Stimulated activated naive CD8-positive, alpha-beta T cell treated with anti-CD3 and anti-CD28 coated beads, Interleukin-15, amount 100 ng/mL, for 72 hours (primary cell): Measurements from ENCODE around the gene DOCK10.

Experiments
- ATAC-seq: fragments of 150-1000 bp; cut with Tn5 transposase; 2 replicates; pipeline ENCODE4 v1.10.0; 2021; ENCODE audit warnings: mild to moderate bottlenecking, moderate library complexity
- DNase-seq, 2 donors: peaks; one replicate each; pipeline ENCODE4 v3.0.0; 2021 to 2022
- H3K27ac Mint-ChIP-seq, 2 donors: one replicate each; pipeline ENCODE4 v1.8.0; 2022; ENCODE audit warnings: mild to moderate bottlenecking in 2 of 2, mixed read lengths in 2 of 2, moderate library complexity in 2 of 2
- H3K27me3 Mint-ChIP-seq: one replicate; pipeline ENCODE4 v1.8.0; 2022; ENCODE audit warnings: mixed read lengths
- H3K4me1 Mint-ChIP-seq: one replicate; pipeline ENCODE4 v1.8.0; 2022; ENCODE audit warnings: mild to moderate bottlenecking, mixed read lengths
- H3K4me3 Mint-ChIP-seq, 2 donors: one replicate each; pipeline ENCODE4 v1.8.0; 2022; ENCODE audit warnings: mild to moderate bottlenecking in 2 of 2, mixed read lengths in 2 of 2, moderate library complexity in 1 of 2
- H3K9me3 Mint-ChIP-seq, 2 donors: one replicate each; pipeline ENCODE4 v1.8.0; 2022; ENCODE audit warnings: mixed read lengths in 2 of 2

Gene DOCK10

DNA sequence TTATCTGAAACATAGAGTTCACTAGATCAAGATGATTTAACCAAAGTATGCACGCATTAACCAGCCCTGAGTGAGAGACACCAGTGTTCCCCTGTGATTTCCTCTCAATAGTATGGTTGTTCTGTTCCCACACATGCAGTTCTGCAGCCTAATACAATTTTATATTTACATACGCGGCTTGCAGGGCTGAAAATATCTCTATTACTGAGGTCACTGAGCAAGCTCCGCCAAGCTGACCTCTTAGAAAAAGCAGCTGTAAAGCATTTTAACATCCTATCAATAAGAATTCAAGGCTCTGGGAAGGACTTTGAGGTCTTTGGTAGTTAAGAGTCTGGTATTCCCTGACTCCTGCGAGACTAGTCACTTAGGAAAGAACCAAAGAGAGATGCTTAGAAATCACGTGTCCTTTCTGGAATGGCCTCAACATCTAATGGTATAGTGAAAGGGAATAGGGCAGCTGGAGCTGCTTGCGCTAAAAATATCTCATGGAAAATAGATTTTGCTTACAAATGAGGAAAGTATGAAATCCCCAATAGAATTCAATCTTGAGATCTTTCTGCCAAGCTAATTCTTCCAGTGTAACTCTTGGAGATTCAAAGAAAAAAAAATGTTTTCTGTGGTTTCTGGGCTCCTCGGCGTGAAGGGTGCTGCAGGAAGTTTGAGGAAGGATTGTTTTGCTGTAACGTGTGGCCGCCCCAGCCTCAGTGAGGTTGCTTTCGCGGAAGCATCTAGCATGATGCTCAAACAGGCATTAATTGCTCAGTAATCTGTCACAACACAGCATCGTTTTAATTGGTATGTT is 59.2 kb downstream of the DOCK10 start:
- ATAC-seq (peak; percentile 48), DNase-seq (no peak)
- Mint-ChIP-seq H3K27me3 (no peaks in the 10 kb centered on the region), H3K4me3 (peak overlapping the region; percentile 76 to 78), H3K4me1 (peaks cover 81% of the 10 kb centered on the region), H3K27ac (peak overlapping the region; percentile 71 to 94), H3K9me3 (no peaks in the 10 kb centered on the region)

DNA sequence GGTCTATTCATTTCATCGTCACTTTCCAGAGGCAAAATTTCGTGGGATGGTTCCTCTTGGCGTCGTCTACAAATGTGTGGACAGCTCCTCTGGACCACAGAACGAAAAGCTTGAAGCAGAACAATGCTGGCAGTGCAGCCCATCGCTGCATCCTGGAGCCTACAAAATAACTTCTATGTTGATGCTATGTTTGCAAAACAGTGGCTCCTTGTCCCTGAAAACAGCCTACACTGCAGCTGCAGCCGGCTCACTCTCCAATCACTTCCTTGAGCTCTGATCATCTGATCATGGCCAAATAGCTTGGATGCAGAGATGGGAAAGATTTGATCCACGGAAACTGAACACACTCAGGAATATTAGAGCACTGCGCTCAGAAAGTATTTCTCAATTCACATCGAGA is 60.0 kb downstream of the DOCK10 start:
- peak overlapping the region in 1 of 2 donors; percentile 25 for H3K27ac Mint-ChIP-seq
- peaks cover 81% of the 10 kb centered on the region for H3K4me1 Mint-ChIP-seq
- no peaks in the 10 kb centered on the region for H3K27me3 Mint-ChIP-seq
- ATAC-seq (no peak), DNase-seq (no peak)
- H3K9me3 Mint-ChIP-seq: no peaks in the 10 kb centered on the region
- H3K4me3 Mint-ChIP-seq: peak overlapping the region in 1 of 2 donors; percentile 13

DNA sequence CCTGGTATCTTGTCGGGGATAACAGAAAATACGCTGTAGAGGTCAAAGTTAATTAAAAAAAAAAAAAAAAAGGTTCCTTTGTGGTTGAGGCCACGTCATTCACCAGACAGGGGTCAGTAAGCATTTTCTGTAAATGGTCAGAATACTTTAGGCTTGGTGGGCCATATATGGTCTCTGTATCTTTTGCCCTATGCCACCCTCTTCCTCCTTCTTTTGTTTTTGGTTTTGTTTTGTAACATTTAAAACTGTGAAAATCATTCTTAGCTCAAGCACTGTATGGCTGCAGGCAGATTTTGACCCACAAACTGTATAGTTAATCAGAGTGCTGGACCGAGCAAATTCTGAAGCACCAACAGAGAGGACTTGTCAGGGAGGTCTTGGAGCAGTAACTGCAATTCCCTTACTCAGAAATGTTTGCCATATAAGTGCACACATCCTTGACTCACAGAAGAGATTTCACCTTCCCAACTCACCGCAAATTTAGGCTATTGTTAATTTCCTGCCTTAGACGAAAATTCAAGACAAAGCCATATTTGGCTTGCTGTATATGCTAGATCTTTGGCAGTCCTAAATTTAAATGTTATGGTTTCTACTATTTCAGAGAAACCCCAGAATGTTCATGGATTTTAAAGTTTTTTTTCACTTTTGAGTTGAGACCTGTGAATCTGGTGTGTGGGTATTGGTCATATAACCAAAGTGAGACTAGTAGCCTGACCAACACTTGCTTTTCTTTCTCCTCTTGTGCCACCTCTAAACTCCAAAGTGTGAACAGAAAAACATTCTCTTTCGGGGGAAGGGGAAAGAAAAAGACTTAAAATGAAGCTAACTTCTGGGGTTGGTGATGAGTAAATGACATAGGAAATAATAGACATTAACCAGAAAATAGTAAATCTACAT is 65.4 kb downstream of the DOCK10 start:
- Mint-ChIP-seq H3K27ac (peak overlapping the region in 1 of 2 donors; percentile 49), H3K9me3 (no peaks in the 10 kb centered on the region), H3K4me3 (peak overlapping the region; percentile 29 to 63), H3K27me3 (no peaks in the 10 kb centered on the region), H3K4me1 (peaks cover 79% of the 10 kb centered on the region)
- peak; percentile 85 for ATAC-seq
- DNase-seq: no peak

DNA sequence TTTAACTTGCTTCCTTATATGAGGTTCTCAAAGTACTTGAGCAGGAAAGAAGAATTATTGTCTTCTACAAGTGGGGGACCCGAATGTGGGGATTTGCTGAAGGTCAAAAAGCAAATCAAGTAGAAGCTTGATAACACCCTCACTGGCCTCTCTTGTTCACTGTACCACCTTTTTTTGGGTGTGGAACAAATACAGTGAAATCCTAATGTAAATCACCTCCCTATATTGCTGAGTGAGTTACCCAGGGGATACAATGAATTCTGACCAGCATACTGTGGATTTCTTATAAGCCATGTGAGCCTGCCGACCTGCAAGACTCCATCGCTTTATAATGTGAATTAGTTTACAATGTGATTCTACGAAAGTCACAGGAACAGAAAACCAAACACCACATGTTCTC is 66.5 kb downstream of the DOCK10 start:
- H3K4me3 Mint-ChIP-seq: no peak overlapping the region
- H3K4me1 Mint-ChIP-seq: peaks cover 85% of the 10 kb centered on the region
- no peak for ATAC-seq

DNA sequence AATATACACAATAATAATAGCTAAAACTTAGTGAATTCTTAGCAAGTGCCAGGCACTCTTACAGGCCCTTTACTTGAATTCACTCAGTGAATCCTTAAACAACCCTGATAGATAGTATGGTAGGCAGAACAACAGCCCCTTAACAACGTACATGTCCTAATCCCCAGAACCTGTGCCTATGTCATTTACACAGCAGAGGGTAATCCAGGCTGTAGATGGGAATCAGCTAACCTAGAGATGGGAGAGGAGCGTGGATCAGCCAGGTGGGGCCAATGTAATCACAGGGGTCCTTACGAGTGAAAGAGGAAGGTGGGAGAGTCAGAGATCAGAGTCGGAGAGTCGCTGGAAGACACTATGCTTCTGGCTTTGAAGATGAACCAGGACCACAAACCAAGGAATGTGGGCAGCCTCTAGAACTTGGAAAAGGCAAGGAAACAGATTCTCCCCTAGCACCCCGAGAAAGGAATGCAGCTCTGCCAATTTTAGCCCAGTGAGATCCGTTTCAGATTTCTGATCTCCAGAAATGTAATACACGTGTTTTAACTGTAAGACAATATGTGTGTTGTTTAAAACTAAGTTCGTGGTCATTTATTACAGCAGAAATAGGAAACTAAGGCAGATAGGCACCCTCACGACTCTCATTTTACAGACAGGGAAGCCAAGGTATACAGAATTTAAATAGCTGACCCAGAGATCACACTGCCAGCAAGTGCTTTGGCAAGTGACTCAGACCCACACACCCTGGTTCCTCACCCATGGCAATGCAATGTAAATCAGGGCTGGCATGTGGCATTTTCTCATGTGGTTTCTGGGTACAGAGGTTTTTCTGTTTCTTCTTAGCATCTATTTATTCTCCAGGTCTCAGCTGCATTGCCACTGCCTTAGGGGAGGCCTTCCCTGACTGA is 68.9 kb downstream of the DOCK10 start:
- Mint-ChIP-seq H3K27ac (peak overlapping the region in 1 of 2 donors; percentile 35), H3K27me3 (no peaks in the 10 kb centered on the region), H3K4me1 (peaks cover 95% of the 10 kb centered on the region), H3K9me3 (no peaks in the 10 kb centered on the region), H3K4me3 (peak overlapping the region; percentile 16 to 19)
- peak in 1 of 2 donors; percentile 50 for DNase-seq
- peak; percentile 68 for ATAC-seq

More for the DNA sequence above, 66.5 kb downstream of the DOCK10 start:
- Mint-ChIP-seq H3K27me3 (no peaks in the 10 kb centered on the region), H3K27ac (no peak overlapping the region), H3K9me3 (no peaks in the 10 kb centered on the region)
- DNase-seq: no peak

DNA sequence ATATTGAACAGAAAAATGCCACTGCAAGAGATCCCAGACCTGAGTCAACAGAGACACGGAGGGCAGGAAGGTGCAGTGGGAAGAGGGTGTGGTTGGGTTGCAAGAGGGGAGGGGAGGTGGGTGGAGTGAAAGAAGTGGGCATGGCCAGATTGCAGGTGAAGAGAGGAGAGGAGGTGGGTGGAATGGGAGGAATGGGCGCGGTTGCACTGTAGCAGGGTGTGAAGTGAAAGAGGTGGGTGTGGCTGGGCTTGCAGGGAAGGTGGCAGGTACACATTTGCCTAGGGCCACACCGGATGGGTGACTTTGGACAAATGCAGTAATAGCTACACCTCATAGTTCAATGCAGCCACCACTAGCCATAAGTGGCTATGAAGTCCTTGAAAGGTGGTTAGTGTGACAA is 71.1 kb downstream of the DOCK10 start:
- H3K27me3 Mint-ChIP-seq: no peaks in the 10 kb centered on the region
- ATAC-seq (peak; percentile 5), DNase-seq (no peak)
- H3K9me3 Mint-ChIP-seq: no peaks in the 10 kb centered on the region
- H3K4me3 Mint-ChIP-seq: peak overlapping the region in 1 of 2 donors; percentile 47
- H3K27ac Mint-ChIP-seq: no peak overlapping the region
- peaks cover 93% of the 10 kb centered on the region for H3K4me1 Mint-ChIP-seq

DNA sequence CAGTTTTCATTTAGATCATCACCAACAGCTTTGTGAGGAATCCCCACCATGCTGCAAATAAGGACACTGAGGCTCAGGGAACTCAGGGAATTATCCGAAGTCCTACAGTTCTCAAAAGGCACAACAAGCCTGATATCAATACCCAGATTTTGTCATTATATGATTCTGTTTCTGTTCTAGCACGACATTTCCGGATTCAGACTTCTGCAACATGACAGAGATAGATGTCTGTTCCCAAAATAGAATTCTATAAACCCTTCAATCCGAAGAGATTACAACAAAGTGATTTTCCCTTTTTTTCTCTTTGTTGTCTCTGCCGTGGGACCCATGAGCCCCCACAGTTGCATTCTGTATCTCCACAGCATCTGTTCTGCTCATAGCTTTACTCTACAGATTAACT is 72.0 kb downstream of the DOCK10 start:
- Mint-ChIP-seq H3K4me1 (peaks cover 84% of the 10 kb centered on the region), H3K27ac (no peak overlapping the region), H3K27me3 (no peaks in the 10 kb centered on the region), H3K9me3 (no peaks in the 10 kb centered on the region), H3K4me3 (peak overlapping the region; percentile 52 to 75)
- DNase-seq (no peak), ATAC-seq (no peak)

DNA sequence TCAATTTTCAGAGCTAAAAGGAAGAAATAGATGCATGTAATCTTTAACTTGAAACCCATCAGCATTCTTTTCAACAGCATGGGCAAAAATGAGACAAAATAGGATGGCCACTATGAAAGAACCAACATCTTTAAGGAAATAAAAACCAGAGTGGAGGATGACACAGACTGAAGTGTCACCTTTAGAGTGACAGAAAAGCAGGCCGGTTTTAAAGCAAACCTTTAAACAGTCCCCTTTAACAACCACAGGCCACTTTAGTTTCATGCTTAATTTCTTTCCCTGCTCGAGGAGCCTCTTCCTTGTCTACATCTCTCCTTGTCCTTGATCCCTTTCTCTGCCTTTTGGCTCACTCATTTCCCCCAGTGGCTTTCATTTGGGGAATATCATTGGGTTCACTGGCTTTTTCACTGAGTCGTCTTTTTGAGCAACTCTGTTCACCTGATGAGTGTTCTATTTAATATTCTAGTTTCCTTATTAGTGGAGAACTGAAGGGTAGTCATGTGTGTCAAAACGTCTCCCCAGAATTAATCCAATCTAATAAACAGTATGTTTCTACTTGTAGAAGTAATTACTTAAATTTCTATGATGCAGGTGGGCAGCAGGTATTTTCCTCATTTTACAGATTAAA is 72.5 kb downstream of the DOCK10 start:
- ATAC-seq: peak; percentile 79

DNA sequence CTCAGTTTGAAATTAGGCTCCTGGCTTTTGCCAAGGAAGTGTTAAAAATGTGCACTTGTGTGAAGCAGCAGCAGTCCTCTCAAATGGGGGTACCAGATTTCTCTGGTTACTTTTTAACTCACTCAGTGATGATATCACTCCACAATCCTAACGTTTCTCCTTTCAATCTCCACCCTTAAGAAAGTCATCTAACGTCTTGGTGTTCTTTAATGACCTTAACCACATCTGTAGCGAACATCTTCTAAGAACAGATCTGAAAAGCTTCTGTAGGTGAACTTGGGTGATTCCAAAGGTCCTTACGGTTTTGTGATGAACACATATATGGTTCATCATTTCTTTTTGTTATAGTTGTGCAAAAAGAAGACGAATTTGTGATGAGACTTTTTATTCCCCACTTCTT is 73.2 kb downstream of the DOCK10 start:
- Mint-ChIP-seq H3K27ac (peak overlapping the region; percentile 48 to 90), H3K27me3 (no peaks in the 10 kb centered on the region), H3K9me3 (no peaks in the 10 kb centered on the region), H3K4me1 (peaks cover 85% of the 10 kb centered on the region), H3K4me3 (peak overlapping the region; percentile 52 to 75)
- ATAC-seq (peak; percentile 73), DNase-seq (no peak)

More for the DNA sequence above, 72.5 kb downstream of the DOCK10 start:
- no peak for DNase-seq
- Mint-ChIP-seq H3K27me3 (no peaks in the 10 kb centered on the region), H3K4me3 (peak overlapping the region; percentile 52 to 75), H3K9me3 (no peaks in the 10 kb centered on the region), H3K4me1 (peaks cover 83% of the 10 kb centered on the region), H3K27ac (peak overlapping the region; percentile 48 to 90)

DNA sequence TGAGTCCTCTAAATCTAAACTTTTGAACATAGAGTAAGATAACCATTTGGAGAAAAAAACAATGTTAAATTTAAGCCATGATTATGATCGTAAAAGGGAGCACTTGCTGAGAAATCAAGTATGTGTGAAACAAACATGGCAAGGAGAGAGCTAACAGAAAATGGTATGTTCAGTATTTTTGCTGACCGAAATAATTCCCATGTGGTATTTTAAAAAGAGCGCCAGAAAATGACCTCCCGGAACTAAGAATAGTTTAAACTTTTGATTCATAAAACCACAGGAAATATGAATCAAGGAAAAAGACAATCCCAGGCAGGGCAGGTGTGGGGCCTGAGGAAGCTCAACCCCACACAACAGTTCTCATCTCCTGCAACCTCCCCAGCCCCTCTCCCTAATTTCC is 74.2 kb downstream of the DOCK10 start:
- DNase-seq (no peak), ATAC-seq (no peak)
- Mint-ChIP-seq H3K27ac (peak overlapping the region in 1 of 2 donors; percentile 82), H3K9me3 (no peaks in the 10 kb centered on the region), H3K27me3 (no peaks in the 10 kb centered on the region), H3K4me1 (peaks cover 79% of the 10 kb centered on the region), H3K4me3 (peak overlapping the region; percentile 33 to 49)

DNA sequence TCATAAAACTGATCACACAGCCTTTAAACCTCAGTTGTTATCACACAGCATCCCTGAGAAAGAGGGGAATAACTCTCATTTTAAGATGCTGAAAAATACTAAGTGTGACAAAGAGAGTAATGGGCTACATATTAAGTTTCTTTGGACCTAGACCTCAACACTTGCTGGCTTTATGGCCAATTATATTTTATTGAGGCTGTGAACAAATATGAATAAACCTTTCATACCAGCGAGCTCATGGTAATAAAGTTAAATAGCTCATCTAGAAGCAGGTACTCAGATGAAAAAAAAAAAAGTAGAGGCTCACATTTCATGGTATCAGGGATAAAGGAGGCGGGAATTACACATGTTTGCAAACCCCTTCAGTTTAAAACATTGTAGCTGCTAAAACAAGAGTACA is 75.7 kb downstream of the DOCK10 start:
- H3K4me3 Mint-ChIP-seq: no peak overlapping the region
- no peak overlapping the region for H3K27ac Mint-ChIP-seq
- ATAC-seq (no peak), DNase-seq (no peak)
- peaks cover 78% of the 10 kb centered on the region for H3K4me1 Mint-ChIP-seq
- no peaks in the 10 kb centered on the region for H3K9me3 Mint-ChIP-seq
- H3K27me3 Mint-ChIP-seq: no peaks in the 10 kb centered on the region

DNA sequence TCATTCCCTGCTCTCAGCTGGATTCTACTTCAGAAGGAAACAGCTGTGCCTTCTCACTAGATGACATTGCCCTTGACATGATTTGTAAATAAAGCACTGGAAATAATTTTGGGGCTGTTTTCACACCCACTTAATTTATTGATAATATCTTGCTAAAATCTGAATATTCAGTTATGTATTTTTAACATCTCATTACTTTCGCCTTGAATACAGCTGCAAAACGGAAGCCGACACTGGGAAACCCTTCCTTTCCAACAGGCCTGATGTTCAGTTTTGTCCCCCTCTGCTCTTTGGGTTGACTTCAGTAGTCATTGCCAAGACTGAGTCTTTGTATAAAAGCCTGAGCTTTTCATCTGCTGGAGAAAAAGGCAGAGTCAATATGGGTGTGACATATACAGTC is 82.7 kb downstream of the DOCK10 start:
- Mint-ChIP-seq H3K4me1 (peaks cover 86% of the 10 kb centered on the region), H3K4me3 (no peak overlapping the region), H3K9me3 (no peaks in the 10 kb centered on the region), H3K27me3 (no peaks in the 10 kb centered on the region), H3K27ac (no peak overlapping the region)
- DNase-seq (no peak), ATAC-seq (no peak)

DNA sequence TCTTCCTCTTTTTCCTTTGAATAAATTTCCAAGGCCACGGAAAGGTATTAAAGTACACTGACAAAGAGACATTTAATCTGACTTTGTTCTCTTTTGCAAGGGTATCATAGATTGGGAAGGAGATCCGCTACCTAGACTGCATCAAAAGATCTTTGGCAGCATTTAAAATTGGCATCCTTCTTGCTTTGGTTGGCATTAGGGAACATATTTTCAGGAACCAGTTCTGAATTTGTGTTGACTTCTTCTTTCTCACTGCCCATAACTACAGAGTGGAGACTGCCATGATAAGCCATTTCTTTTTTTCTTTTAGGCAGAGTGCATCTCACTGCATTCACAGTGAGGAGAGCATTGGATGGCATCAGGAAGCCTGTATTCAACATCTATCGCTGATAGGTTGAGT is 83.4 kb downstream of the DOCK10 start:
- Mint-ChIP-seq H3K4me1 (peaks cover 88% of the 10 kb centered on the region), H3K4me3 (no peak overlapping the region), H3K27me3 (no peaks in the 10 kb centered on the region), H3K27ac (no peak overlapping the region), H3K9me3 (no peaks in the 10 kb centered on the region)
- ATAC-seq (no peak), DNase-seq (no peak)

DNA sequence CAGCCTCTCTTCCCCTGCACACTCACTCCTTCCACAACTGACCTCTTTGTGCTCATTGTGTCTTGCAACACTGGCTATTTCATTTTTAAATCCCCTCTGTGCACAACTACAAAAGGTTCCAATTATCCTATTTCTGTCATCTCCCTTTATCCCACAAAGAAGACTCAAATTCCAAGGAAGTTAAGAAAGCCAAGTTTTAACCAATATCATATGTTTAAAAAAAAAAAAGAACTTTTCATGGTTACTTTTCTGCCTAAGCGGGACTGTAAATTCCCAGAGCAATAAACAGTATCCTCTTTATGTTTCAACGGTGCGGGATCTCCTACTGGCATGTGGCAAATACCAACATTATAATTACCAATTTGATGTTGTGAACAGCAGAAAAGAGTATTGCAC is 83.8 kb downstream of the DOCK10 start:
- ATAC-seq (no peak), DNase-seq (no peak)
- no peaks in the 10 kb centered on the region for H3K27me3 Mint-ChIP-seq
- peaks cover 91% of the 10 kb centered on the region for H3K4me1 Mint-ChIP-seq
- H3K9me3 Mint-ChIP-seq: no peaks in the 10 kb centered on the region
- peak overlapping the region in 1 of 2 donors; percentile 4 for H3K4me3 Mint-ChIP-seq
- H3K27ac Mint-ChIP-seq: peak overlapping the region in 1 of 2 donors; percentile 74
